Chondrocyte (in vitro differentiated cells): ENCODE data around the gene DMRTA1. TPM values are rescaled to one million over a fixed set of nuclear protein-coding genes. Genes with fewer than 3 reads are reported as not detected.

Experiments used
- DNase-seq: peaks from one replicate; pipeline ENCODE4 v3.0.0; 2021; ENCODE audit warnings: mixed read lengths, low spot score
- H3K27ac Mint-ChIP-seq: one replicate; pipeline ENCODE4 v1.8.0; 2021; ENCODE audit warnings: mild to moderate bottlenecking, moderate library complexity, mixed read lengths; ENCODE audit not compliant: unreplicated experiment
- H3K27me3 Mint-ChIP-seq: 2 replicates; pipeline ENCODE4 v1.8.0; 2021; ENCODE audit warnings: low read depth, mixed read lengths
- H3K36me3 Mint-ChIP-seq: 2 replicates; pipeline ENCODE4 v1.8.0; 2021; ENCODE audit warnings: low read depth, mixed read lengths
- H3K4me1 Mint-ChIP-seq: 2 replicates; pipeline ENCODE4 v1.8.0; 2021; ENCODE audit warnings: low read depth, mild to moderate bottlenecking, mixed read lengths
- H3K4me3 Mint-ChIP-seq: one replicate; pipeline ENCODE4 v1.8.0; 2021; ENCODE audit warnings: mild to moderate bottlenecking, moderate library complexity, mixed read lengths; ENCODE audit not compliant: unreplicated experiment
- H3K9me3 Mint-ChIP-seq: 2 replicates; pipeline ENCODE4 v1.8.0; 2021; ENCODE audit warnings: low read depth, mixed read lengths
- total RNA-seq: library from RNA; stranded (reverse); gene quantifications from 3 replicates; pipeline ENCODE4 v1.2.1, GENCODE V29; 2021
- TF ChIP-seq, protein P1 (sequence below): fragments of 200-600 bp; sonication (generic); IDR thresholded peaks from 2 replicates; pipeline ENCODE4 v1.5.0; 2021; ENCODE audit warnings: antibody characterized with exemption, mild to moderate bottlenecking, moderate library complexity

The DMRTA1 gene
- total RNA-seq, 1 donor from 2014 or later: 5.0 TPM

DNA sequence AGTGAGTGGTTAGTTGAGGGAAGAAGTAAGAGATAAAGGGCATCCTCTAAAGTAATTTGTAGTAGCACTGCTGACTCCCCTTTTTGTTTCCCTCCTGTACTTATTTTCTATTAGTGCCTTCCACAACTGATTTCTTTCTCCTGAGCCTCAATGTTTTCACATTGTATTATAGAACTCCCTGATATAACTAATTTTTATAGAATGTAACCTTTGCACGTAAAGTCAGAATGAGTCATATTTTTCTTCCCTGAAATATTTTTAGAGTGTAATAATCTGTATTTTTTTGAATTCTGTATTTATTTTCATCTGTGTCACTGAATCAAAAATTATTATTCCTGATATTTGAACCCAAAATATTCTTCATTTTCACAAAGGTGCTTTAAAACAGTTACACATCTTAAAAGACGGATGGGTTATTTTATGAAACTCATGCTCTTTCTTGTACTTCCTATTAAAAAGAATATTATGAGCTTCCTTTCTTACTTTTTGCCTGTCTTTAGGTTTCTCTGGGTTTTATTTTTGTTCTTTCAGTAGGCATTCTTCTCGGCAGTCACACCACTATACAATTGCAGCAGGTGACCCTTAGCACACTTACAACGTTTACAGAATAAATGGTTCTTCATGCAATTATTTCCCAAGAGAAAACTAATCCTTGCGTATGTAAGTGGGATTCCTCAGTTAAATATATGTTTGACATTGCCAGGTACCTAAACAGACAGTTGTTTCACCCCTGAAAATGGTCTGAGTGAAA, 30.5 kb upstream of the DMRTA1 start:
- Mint-ChIP-seq H3K36me3 (no peaks in the 10 kb centered on the region), H3K4me3 (no peak overlapping the region), H3K4me1 (peaks cover 38% of the 10 kb centered on the region), H3K27me3 (no peaks in the 10 kb centered on the region), H3K9me3 (peaks cover 9% of the 10 kb centered on the region), H3K27ac (peak overlapping the region; percentile 91)
- TF ChIP-seq, protein P1, sequence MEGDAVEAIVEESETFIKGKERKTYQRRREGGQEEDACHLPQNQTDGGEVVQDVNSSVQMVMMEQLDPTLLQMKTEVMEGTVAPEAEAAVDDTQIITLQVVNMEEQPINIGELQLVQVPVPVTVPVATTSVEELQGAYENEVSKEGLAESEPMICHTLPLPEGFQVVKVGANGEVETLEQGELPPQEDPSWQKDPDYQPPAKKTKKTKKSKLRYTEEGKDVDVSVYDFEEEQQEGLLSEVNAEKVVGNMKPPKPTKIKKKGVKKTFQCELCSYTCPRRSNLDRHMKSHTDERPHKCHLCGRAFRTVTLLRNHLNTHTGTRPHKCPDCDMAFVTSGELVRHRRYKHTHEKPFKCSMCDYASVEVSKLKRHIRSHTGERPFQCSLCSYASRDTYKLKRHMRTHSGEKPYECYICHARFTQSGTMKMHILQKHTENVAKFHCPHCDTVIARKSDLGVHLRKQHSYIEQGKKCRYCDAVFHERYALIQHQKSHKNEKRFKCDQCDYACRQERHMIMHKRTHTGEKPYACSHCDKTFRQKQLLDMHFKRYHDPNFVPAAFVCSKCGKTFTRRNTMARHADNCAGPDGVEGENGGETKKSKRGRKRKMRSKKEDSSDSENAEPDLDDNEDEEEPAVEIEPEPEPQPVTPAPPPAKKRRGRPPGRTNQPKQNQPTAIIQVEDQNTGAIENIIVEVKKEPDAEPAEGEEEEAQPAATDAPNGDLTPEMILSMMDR: no peak
- no peak for DNase-seq

- TF ChIP-seq, protein P1: no peak
- H3K27ac Mint-ChIP-seq: peak overlapping the region; percentile 91
- H3K27me3 Mint-ChIP-seq: no peaks in the 10 kb centered on the region
- H3K9me3 Mint-ChIP-seq: peaks cover 9% of the 10 kb centered on the region
- no peak for DNase-seq
- H3K36me3 Mint-ChIP-seq: no peaks in the 10 kb centered on the region
- peaks cover 43% of the 10 kb centered on the region for H3K4me1 Mint-ChIP-seq
- no peak overlapping the region for H3K4me3 Mint-ChIP-seq
Observed at GRCh38 chr9:22416692-22417060, 29.9 kb upstream of the DMRTA1 start.

- Mint-ChIP-seq H3K9me3 (no peaks in the 10 kb centered on the region), H3K4me3 (no peak overlapping the region), H3K27ac (no peak overlapping the region), H3K27me3 (peaks cover 6% of the 10 kb centered on the region), H3K4me1 (peaks cover 23% of the 10 kb centered on the region), H3K36me3 (peaks cover 7% of the 10 kb centered on the region)
- no peak for DNase-seq
- TF ChIP-seq, protein P1: no peak
Observed at GRCh38 chr9:22423566-22423965, 23.1 kb upstream of the DMRTA1 start.

DNA sequence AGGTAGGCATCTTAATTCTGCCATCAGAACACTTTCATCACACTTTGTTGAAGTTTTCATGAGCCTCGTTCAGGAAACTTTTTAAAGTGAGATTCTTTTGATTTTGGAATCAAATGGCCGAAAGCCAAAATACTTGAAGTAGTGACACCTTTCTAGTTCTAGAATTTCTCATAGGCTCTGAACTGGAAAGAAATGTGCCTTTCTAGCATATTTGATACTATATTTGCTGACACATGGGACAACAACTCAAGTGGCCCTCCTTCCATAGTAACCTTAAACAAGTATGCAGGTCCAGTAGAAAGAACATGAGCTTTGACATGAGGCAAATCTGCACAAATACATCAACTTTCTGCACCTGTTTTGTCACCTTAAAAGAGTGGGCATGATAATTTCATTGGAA, 22.0 kb upstream of the DMRTA1 start:
- peaks cover 8% of the 10 kb centered on the region for H3K27me3 Mint-ChIP-seq
- no peak overlapping the region for H3K4me3 Mint-ChIP-seq
- peaks cover 23% of the 10 kb centered on the region for H3K4me1 Mint-ChIP-seq
- no peak for DNase-seq
- H3K27ac Mint-ChIP-seq: no peak overlapping the region
- TF ChIP-seq, protein P1: no peak
- H3K9me3 Mint-ChIP-seq: no peaks in the 10 kb centered on the region
- H3K36me3 Mint-ChIP-seq: peaks cover 7% of the 10 kb centered on the region

DNA sequence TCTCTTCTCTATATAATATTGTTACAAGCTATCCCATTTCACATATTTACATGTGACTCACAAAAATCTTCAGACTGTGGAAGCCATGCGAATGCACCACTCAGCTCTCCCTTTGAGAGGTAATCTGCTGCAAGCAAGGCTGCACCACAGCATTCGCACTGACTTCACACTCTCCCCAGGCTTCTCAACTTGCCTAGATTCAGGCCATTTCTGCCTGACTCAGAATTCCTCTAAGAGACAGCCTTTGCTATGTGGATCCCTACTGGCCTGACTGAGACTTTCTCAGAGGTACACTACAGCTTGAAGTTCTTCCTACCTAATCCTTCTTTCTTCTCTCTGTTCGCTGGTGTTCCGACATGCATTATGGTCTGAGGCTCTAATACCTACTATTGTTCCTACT, 21.1 kb upstream of the DMRTA1 start:
- TF ChIP-seq, protein P1: no peak
- DNase-seq: no peak
- peaks cover 7% of the 10 kb centered on the region for H3K36me3 Mint-ChIP-seq
- peaks cover 8% of the 10 kb centered on the region for H3K27me3 Mint-ChIP-seq
- H3K4me3 Mint-ChIP-seq: no peak overlapping the region
- no peaks in the 10 kb centered on the region for H3K9me3 Mint-ChIP-seq
- H3K4me1 Mint-ChIP-seq: peaks cover 26% of the 10 kb centered on the region
- H3K27ac Mint-ChIP-seq: peak overlapping the region; percentile 55
